GM19467 (cell line): ENCODE results near the gene DDX27.

Experiments
- ATAC-seq: cut with Tn5 transposase; IDR thresholded peaks from one replicate; pipeline ENCODE4 v1.9.1; 2021; ENCODE audit warnings: mild to moderate bottlenecking, moderate library complexity; ENCODE audit not compliant: unreplicated experiment

Gene DDX27

GRCh38 chr20:49247792-49248191 is 28.6 kb downstream of the DDX27 start:
- no peak for ATAC-seq

GRCh38 chr20:49248301-49248700 is 29.1 kb downstream of the DDX27 start:
- no peak for ATAC-seq

GRCh38 chr20:49248879-49249665 is 29.9 kb downstream of the DDX27 start:
- ATAC-seq: no peak

- ATAC-seq: no peak
Observed at GRCh38 chr20:49252556-49253350, 33.5 kb downstream of the DDX27 start.

- no peak for ATAC-seq
Observed at GRCh38 chr20:49256261-49256660, 37.0 kb downstream of the DDX27 start.

- ATAC-seq: no peak
Observed at GRCh38 chr20:49259284-49259683, 40.1 kb downstream of the DDX27 start.

- no peak for ATAC-seq
Observed at GRCh38 chr20:49259799-49260198, 40.6 kb downstream of the DDX27 start.

GRCh38 chr20:49260218-49260617 is 41.0 kb downstream of the DDX27 start:
- no peak for ATAC-seq

GRCh38 chr20:49261173-49261572 is 42.0 kb downstream of the DDX27 start:
- ATAC-seq: no peak

- ATAC-seq: no peak
Observed at GRCh38 chr20:49262444-49262843, 43.2 kb downstream of the DDX27 start.

- ATAC-seq: no peak
Observed at GRCh38 chr20:49267327-49267726, 48.1 kb downstream of the DDX27 start.

GRCh38 chr20:49268600-49269365 is 49.6 kb downstream of the DDX27 start:
- ATAC-seq: no peak

GRCh38 chr20:49270177-49270576 is 51.0 kb downstream of the DDX27 start:
- no peak for ATAC-seq

- no peak for ATAC-seq
Observed at GRCh38 chr20:49270736-49271135, 51.5 kb downstream of the DDX27 start.

- ATAC-seq: no peak
Observed at GRCh38 chr20:49272654-49273053, 53.4 kb downstream of the DDX27 start.

- ATAC-seq: no peak
Observed at GRCh38 chr20:49273696-49274277, 54.6 kb downstream of the DDX27 start.

- no peak for ATAC-seq
Observed at GRCh38 chr20:49275216-49275615, 56.0 kb downstream of the DDX27 start.

GRCh38 chr20:49275636-49276035 is 56.4 kb downstream of the DDX27 start:
- ATAC-seq: no peak

- no peak for ATAC-seq
Observed at GRCh38 chr20:49276161-49276960, 57.1 kb downstream of the DDX27 start.
